ENCODE measurements around the gene VASP. TPM values are rescaled to one million over a fixed set of nuclear protein-coding genes. Genes with fewer than 3 reads are reported as not detected.

Gene VASP
- total and polyA plus RNA-seq, 2 donors (not counting 3 experiments of a cell fraction or from before 2014, with no cell fraction given), result 94.3 to 154 TPM

DNA sequence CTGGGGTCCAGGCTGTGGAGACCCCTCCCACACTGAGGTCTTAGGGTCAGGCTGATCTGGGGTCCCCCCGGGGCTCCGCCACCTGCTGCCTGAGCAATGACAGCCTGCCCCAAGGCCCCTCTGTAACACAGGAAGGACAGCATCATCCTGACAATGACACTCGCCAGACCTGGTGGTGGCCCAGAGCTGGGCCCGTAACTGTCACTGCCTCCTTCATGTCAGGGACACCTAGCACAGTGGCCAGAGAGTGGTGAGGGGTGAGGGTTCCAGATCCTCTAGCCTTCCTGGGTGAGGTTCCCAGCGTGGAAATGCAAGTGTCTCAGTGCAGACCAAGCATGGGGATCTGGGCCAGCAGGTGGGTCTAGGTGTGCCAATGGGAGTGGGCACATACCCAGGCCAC is 49.6 kb downstream of the VASP start:
- no peaks in the 10 kb centered on the region for H3K9me3 ChIP-seq (replicated peaks; ENCODE audit: control insufficient read depth, insufficient read depth, low read length)
- no peak overlapping the region for H3K9ac ChIP-seq (replicated peaks; ENCODE audit: extremely low read depth, insufficient read depth, low read length)
- H3K4me2 ChIP-seq (ENCODE audit: insufficient read depth, low read length), result no peak overlapping the region
- no peak overlapping the region for H3K27ac ChIP-seq (ENCODE audit: insufficient read depth, low read depth, low read length)
- H3K27me3 ChIP-seq (ENCODE audit: control insufficient read depth in 2 of 2, insufficient read depth in 2 of 2, low read length in 2 of 2), result no peaks in the 10 kb centered on the region
- no peak for FAIRE-seq
- TF ChIP-seq, protein P1, sequence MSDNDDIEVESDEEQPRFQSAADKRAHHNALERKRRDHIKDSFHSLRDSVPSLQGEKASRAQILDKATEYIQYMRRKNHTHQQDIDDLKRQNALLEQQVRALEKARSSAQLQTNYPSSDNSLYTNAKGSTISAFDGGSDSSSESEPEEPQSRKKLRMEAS (IDR thresholded peaks at IDR 0.05; ENCODE audit: insufficient read depth, insufficient read length), result no peak
- no peak for TF ChIP-seq JUN (IDR thresholded peaks at IDR 0.05; ENCODE audit: borderline replicate concordance, insufficient read depth, insufficient read length, low read depth)
- no peaks in the 10 kb centered on the region for H3K79me2 ChIP-seq (ENCODE audit: control insufficient read depth, insufficient read depth, low read length)
- no peak overlapping the region for H3K4me3 ChIP-seq (replicated peaks in 1 of 3; ENCODE audit: insufficient read depth in 1 of 3, low read depth in 1 of 3, low read length in 3 of 3)
- no peak for DNase-seq (ENCODE audit: low read depth, low spot score)
- BruUV-seq (replicated peaks), result no TSS peak
- no peaks in the 10 kb centered on the region for H4K20me1 ChIP-seq (replicated peaks; ENCODE audit: control insufficient read depth, extremely low read depth, insufficient read depth, low read length)
- CTCF ChIA-PET, result interaction anchor here (1.9 to 2.5 kb wide), 3 partner anchors 19 to 85 kb away, joined by 14 to 36 read pairs (median 15); no protein-coding TSS in a partner anchor
- dilution Hi-C loops (cut with MboI; ENCODE audit: extremely low pct_ligation_motif_present, low sequenced_read_pairs), result no loop called here
- H3K4me1 ChIP-seq (ENCODE audit: control insufficient read depth, extremely low read depth, insufficient read depth, low read length), result no peaks in the 10 kb centered on the region
- intact Hi-C loops (cut with micrococcal nuclease), result no loop called here
- no peaks in the 10 kb centered on the region for H3K9me1 ChIP-seq (replicated peaks; ENCODE audit: control insufficient read depth, extremely low read depth, insufficient read depth, low read length)
- no peaks in the 10 kb centered on the region for H3K36me3 ChIP-seq (ENCODE audit: control insufficient read depth in 2 of 2, extremely low read depth in 1 of 2, insufficient read depth in 2 of 2, low read length in 2 of 2)
- POLR2A ChIA-PET, result no interaction called here
- no peak overlapping the region for H2AFZ ChIP-seq (ENCODE audit: low read depth, low read length)

DNA sequence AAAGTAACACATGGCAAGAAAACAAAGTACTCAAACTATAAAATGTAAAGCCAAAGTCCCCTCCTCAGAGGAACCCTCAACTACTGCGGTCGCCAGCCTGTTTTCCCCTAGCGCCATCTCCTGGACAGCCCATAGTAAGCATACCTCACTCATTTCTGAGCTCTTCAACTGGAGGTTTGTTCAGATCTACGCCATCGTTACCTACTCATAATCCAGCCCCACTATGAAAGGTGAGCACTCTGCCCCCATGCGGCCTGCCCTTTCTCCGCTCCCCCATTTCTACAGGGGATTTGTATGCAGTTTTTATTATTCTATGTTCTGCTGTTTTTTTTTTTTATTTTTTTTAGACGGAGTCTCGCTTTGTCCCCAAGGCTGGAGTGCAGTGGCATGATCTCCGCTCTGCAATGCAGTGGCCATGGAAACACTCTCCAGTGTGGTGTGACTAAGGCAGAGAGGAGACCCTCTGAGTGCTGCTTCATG is 51.2 kb downstream of the VASP start:
- TF ChIP-seq FOS (IDR thresholded peaks at IDR 0.05; ENCODE audit: borderline replicate concordance, insufficient read depth, low read length) (no peak), CTCF (IDR thresholded peaks at IDR 0.05; ENCODE audit: extremely low read depth in 1 of 2, insufficient read depth in 1 of 2, low read depth in 1 of 2, low read length in 2 of 2) (peak; percentile 70 to 78), JUN (IDR thresholded peaks at IDR 0.05; ENCODE audit: borderline replicate concordance, insufficient read depth, insufficient read length, low read depth) (no peak), GATA2 (IDR thresholded peaks at IDR 0.05; ENCODE audit: insufficient read depth, insufficient read length, low read depth, low read length) (no peak), POLR2AphosphoS5 (IDR thresholded peaks at IDR 0.05; ENCODE audit: insufficient read depth, low read depth, low read length) (no peak), EZH2 (IDR thresholded peaks at IDR 0.05; ENCODE audit: borderline replicate concordance, low read depth, low read length, severe bottlenecking) (no peak), MYC (IDR thresholded peaks at IDR 0.05; ENCODE audit: low read depth, low read length) (no peak), POLR2A (IDR thresholded peaks at IDR 0.05; ENCODE audit: low read depth, low read length) (no peak)
- TF ChIP-seq, protein P1 (IDR thresholded peaks at IDR 0.05; ENCODE audit: insufficient read depth, insufficient read length), result no peak
- ChIA-PET POLR2A (no interaction called here), CTCF (interaction anchor here (0.6 to 2.5 kb wide), 36 partner anchors 8 to 121 kb away, joined by 3 to 36 read pairs (median 7); no protein-coding TSS in a partner anchor)
- H3K9me3 ChIP-seq (replicated peaks; ENCODE audit: control insufficient read depth, insufficient read depth, low read length), result no peaks in the 10 kb centered on the region
- FAIRE-seq, result peak; percentile 84
- H3K27ac ChIP-seq (ENCODE audit: insufficient read depth, low read depth, low read length), result no peak overlapping the region
- no peak overlapping the region for H3K9ac ChIP-seq (replicated peaks; ENCODE audit: extremely low read depth, insufficient read depth, low read length)
- dilution Hi-C loops (cut with MboI; ENCODE audit: extremely low pct_ligation_motif_present, low sequenced_read_pairs), result no loop called here
- intact Hi-C loops (cut with micrococcal nuclease), result loop anchor here (1.0 kb wide), 1 partner anchor 35 kb away; no protein-coding TSS in a partner anchor
- H3K4me3 ChIP-seq (replicated peaks in 1 of 3; ENCODE audit: insufficient read depth in 1 of 3, low read depth in 1 of 3, low read length in 3 of 3), result no peak overlapping the region
- H3K4me2 ChIP-seq (ENCODE audit: insufficient read depth, low read length), result no peak overlapping the region
- no peaks in the 10 kb centered on the region for H3K79me2 ChIP-seq (ENCODE audit: control insufficient read depth, insufficient read depth, low read length)
- no TSS peak for BruUV-seq (replicated peaks)
- no peaks in the 10 kb centered on the region for H3K4me1 ChIP-seq (ENCODE audit: control insufficient read depth, extremely low read depth, insufficient read depth, low read length)
- H3K9me1 ChIP-seq (replicated peaks; ENCODE audit: control insufficient read depth, extremely low read depth, insufficient read depth, low read length), result no peaks in the 10 kb centered on the region
- DNase-seq (ENCODE audit: low read depth, low spot score), result peak; percentile 46
- H3K27me3 ChIP-seq (ENCODE audit: control insufficient read depth in 2 of 2, insufficient read depth in 2 of 2, low read length in 2 of 2), result no peaks in the 10 kb centered on the region
- H3K36me3 ChIP-seq (ENCODE audit: control insufficient read depth in 2 of 2, extremely low read depth in 1 of 2, insufficient read depth in 2 of 2, low read length in 2 of 2), result no peaks in the 10 kb centered on the region
- H2AFZ ChIP-seq (ENCODE audit: low read depth, low read length), result no peak overlapping the region
- H4K20me1 ChIP-seq (replicated peaks; ENCODE audit: control insufficient read depth, extremely low read depth, insufficient read depth, low read length), result no peaks in the 10 kb centered on the region
